Subcutaneous adipose tissue (tissue), 4 donors: ENCODE data around the gene GPRC5A. TPM values are rescaled to one million over a fixed set of nuclear protein-coding genes. Genes with fewer than 3 reads are reported as not detected.

Experiments
- total RNA-seq, 4 donors: library from RNA; depleted of rRNA; stranded (reverse); fragments of >200 nt; gene quantifications; one replicate each; pipeline ENCODE4 v1.1.0, GENCODE V29; 2016
- TF ChIP-seq, protein P1 (sequence below): fragments of 450-650 bp; IDR thresholded peaks from one replicate; pipeline ENCODE4 v1.5.1; 2016; ENCODE audit warnings: low read depth, mild to moderate bottlenecking, control low read depth, antibody characterized with exemption, moderate library complexity

Gene GPRC5A
- total RNA-seq, 4 donors from 2014 or later = 2.7 to 15.7 (median 5.2) TPM

DNA sequence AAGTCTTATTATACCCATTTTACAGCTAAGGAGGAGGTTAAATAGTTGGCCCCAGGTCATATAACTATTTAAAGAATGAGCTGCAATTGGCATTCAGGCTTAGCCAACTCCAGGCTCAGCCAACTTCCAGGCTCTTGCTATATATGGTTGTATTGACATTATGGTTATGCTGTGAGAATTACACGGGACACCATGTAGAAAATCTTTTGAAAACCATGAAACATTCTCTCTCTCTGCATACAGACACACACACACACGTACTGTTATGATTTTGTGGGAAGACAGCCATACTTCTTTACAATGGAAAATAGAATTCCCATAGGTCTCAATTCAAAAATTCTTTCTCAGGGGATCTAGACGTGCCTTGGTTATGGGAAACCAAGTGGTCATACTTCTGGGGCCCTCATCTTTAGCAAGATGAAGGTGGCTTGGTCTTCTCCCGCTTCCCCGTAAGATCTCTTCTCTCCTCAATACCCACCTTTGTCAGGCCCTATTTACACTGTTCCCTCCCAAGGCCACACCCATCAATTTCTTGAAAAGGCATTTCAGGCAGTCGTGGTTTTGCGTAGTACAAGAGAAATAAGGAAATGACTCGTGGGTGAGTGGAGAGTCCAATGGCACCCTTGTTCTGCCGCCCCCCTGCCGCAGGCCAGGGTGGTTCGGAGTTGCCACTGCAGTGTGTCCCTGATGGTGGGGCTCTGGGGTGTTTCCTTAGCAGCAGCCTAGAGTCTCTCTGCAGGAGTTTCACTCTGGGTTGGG lies 10.0 kb upstream of the GPRC5A start:
- TF ChIP-seq, protein P1, sequence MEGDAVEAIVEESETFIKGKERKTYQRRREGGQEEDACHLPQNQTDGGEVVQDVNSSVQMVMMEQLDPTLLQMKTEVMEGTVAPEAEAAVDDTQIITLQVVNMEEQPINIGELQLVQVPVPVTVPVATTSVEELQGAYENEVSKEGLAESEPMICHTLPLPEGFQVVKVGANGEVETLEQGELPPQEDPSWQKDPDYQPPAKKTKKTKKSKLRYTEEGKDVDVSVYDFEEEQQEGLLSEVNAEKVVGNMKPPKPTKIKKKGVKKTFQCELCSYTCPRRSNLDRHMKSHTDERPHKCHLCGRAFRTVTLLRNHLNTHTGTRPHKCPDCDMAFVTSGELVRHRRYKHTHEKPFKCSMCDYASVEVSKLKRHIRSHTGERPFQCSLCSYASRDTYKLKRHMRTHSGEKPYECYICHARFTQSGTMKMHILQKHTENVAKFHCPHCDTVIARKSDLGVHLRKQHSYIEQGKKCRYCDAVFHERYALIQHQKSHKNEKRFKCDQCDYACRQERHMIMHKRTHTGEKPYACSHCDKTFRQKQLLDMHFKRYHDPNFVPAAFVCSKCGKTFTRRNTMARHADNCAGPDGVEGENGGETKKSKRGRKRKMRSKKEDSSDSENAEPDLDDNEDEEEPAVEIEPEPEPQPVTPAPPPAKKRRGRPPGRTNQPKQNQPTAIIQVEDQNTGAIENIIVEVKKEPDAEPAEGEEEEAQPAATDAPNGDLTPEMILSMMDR = no peak

DNA sequence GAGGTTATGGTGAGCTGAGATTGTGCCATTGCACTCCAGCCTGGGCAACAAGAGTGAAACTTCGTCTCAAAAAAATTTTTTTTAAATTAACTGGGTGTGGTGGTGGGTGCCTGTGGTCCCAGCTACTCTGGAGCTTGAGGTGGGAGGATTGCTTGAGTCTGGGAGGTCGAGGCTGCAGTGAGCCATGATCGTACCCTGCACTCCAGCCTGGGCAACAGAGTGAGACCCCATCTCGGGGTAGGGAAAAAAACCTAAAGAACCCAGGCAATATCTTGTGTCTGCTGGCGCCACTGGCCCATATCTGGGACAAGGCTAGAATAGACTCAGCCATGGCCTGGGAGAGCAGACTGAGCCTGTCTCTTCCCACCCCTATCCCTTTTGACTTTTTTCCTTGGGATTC lies 9.1 kb upstream of the GPRC5A start:
- TF ChIP-seq, protein P1 = no peak

DNA sequence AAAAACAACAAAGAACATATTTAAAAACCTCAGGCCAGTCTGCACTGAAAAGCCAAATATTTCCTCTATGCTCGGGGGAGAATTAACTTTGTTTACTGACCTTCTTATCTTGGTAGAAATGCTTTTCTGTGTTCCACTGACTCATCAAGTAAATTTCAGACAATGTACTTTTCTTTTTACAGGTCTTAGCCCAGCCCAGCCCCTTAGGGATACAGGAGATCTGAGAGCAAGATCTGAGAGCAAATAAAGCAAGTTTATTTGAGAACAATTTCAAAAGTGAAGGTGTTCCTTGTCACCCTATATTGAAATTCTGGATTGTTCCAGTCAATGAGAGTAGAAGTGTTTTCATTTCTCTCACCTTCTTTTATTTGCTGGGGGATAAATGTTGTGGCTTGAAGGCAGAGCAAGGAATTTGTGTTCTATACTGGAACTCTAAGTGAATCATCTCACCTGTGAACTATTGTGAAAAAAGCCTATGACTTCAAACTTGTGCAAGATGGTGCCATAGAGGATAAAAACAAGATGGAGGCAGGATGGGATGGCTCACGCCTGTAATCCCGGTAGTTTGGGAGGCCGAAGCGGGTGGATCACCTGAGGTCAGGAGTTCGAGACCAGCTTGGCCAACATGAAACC lies 7.9 kb upstream of the GPRC5A start:
- TF ChIP-seq, protein P1 = no peak

DNA sequence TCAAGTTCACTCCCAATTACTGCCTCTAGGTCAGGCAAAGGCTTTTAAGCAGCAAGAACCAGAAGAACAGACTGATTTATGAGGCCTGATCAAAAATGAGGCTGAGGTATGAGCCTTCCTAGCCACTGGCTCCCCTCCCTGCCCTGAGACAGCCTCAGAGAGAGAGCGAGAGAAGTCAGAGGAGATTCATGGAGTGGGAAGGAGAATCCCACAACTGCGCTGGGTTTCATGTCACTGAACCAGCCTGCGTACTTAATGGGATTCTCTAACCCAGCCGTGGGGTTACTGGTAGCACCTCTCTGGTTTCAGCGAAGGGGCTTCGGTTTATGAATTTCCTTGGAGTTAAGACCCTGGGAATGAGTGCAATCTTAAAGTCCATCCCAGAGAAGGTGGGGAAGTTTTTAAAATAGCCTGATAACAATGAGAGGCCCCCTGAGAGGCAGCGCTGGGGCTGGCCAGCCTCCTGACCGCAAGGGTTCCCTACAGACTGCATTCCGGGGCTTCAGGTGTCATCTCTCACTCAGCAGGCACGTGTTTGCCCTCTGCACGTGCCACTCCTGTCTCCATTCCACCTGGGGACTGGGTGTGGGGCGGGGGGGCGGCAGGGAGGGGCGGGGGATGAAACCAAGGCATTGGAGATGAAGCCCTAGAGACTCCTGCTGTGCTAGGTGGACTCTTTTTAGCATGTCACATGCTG lies 6.1 kb upstream of the GPRC5A start:
- TF ChIP-seq, protein P1 = no peak

DNA sequence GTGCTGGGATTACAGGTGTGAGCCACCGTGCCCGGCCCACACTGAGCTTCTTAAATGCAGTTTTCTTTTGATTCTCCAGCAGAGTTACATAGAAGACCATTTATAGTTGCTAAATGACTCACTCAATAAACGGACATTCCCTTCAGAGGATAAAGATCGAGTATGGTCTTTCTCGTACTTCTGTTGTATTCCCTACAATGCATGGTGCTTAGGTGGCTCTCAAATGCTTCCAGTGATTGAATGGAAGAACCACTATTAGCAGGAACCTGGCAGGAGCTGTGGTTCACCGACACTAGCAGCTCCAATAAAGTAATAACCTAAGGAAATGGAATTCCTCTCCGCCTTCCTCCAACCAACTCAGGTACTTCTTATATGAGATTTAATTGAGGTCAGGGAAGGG lies 3.9 kb upstream of the GPRC5A start:
- TF ChIP-seq, protein P1 = no peak

DNA sequence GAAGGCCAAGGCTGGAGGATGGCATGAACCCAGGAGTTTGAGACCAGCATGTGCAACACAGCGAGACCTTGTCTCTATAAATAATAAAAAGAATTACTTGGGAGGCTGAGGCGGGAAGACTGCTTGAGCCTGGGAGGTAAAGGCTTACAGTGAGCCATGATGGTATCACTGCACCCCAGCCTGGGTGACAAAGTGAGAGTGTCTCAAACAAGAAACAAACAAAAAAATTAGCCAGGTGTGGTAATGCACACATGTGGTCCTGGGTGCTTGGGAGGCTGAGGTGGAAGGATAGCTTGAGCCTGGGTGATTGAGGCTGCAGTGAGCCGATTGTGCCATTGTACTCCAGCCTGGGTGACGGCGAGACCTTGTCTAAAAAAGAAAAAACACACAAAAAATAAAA lies 1.7 kb upstream of the GPRC5A start:
- TF ChIP-seq, protein P1 = no peak

DNA sequence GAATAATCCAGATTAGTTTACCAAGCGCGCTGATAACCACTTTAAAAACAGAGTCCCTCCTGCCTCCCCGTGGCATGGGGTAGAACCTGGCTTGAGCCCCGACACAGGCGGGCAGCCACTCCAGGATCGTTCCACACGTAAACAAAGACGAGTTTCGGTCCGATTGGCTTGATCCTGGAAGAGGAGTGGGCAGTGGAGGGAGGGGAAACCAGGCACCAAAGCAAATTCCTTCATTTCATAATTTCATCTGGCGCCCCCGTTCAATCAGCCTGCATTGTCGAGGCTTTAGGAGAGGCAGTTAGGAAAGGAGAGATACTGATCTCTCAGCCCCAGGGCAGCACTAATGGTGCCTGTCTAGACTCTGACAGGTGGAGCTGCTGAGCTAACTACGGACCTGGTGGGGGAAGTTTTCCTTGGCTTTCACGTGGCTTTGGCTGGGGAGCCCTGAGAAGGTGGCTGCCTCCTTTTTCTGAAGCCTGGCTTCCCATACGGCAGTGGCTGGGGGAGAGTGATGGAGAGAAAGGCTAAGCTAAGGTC lies 751 bp upstream of the GPRC5A start:
- TF ChIP-seq, protein P1 = no peak
